Anterior cingulate cortex (tissue), 58 donors: Measurements from ENCODE around the gene STPG1.
A peak's percentile ranks its signal among the peaks of the same experiment; 100 is the strongest.

Source experiments
- DNase-seq, 58 donors: peaks; one replicate each; lab custom pipeline; 2025; lab: John Stamatoyannopoulos, UW

STPG1 gene

GRCh38 chr1:24321697-24322469, 91.7 kb downstream of the STPG1 start:
- DNase-seq = peak in 8 of 58 donors; percentile 4 to 31 (median 14)

GRCh38 chr1:24321126-24321525, 92.5 kb downstream of the STPG1 start:
- no peak for DNase-seq

- no peak for DNase-seq
Observed at GRCh38 chr1:24319962-24320361, 93.6 kb downstream of the STPG1 start.

- DNase-seq = no peak
Observed at GRCh38 chr1:24319312-24319863, 94.2 kb downstream of the STPG1 start, which contains the start of gene GRHL3. TSS of gene GRHL3 (plus strand) at chr1:24319357. CDS start at chr1:24319552, 195 bp downstream.

- peak in 1 of 58 donors; percentile 5 for DNase-seq
Observed at GRCh38 chr1:24318615-24319311, 94.8 kb downstream of the STPG1 start.

GRCh38 chr1:24317956-24318614, 95.5 kb downstream of the STPG1 start:
- DNase-seq = peak in 3 of 58 donors; percentile 1 to 21 (median 9)

- DNase-seq = no peak
Observed at GRCh38 chr1:24317081-24317480, 96.5 kb downstream of the STPG1 start.

GRCh38 chr1:24316645-24317044, 96.9 kb downstream of the STPG1 start:
- peak in 7 of 58 donors; percentile 2 to 35 (median 17) for DNase-seq

- DNase-seq = no peak
Observed at GRCh38 chr1:24315391-24315790, 98.2 kb downstream of the STPG1 start.

GRCh38 chr1:24311741-24312140, 101.8 kb downstream of the STPG1 start:
- no peak for DNase-seq

GRCh38 chr1:24311234-24311633, 102.3 kb downstream of the STPG1 start:
- no peak for DNase-seq

GRCh38 chr1:24309762-24310485, 103.7 kb downstream of the STPG1 start:
- DNase-seq = no peak

GRCh38 chr1:24308365-24309015, 105.1 kb downstream of the STPG1 start:
- no peak for DNase-seq
